Measurements from ENCODE around the gene DIP2C. TPM values are rescaled to one million over a fixed set of nuclear protein-coding genes. Genes with fewer than 3 reads are reported as not detected.
"Not testable (repeated sequence)": the region's sequence is repeated elsewhere in the genome, so short reads cannot be mapped to it uniquely, and the experiment has no call there.

The DIP2C gene
- total RNA-seq, 1 donor from 2014 or later: 0.53 TPM

DNA sequence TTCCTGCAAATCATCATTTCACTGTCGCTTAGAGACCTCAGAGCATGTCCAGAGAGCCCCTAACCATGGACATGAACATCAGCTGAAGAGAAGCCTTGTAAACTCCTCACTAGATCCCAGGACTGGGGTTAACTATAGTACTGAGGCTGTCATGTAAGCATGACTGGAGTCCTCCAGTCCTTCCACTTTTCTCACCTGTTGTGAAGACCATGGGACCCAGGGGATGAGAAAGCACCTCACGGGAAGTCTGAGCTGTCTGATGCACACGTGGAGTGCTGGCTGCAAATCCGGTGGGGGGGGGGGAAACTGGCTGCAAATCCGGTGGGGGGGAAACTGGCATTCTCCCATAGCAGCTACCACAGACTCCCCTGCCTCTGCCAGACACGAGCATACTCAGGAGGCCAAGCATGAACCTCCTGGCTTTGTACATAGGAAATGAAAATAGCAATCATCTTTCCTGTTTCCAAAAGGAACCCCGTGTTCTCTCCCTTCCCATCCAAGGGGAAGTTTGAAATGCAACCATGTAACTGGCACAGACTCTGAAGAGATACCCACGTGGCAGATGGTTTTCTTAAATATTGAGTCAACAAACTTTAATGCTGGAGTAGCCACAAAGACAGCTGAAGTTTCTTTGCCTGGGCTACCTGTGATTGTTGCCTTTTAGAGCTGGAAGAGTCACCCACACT, 292.8 kb downstream of the DIP2C start:
- TF ChIP-seq, protein P1, sequence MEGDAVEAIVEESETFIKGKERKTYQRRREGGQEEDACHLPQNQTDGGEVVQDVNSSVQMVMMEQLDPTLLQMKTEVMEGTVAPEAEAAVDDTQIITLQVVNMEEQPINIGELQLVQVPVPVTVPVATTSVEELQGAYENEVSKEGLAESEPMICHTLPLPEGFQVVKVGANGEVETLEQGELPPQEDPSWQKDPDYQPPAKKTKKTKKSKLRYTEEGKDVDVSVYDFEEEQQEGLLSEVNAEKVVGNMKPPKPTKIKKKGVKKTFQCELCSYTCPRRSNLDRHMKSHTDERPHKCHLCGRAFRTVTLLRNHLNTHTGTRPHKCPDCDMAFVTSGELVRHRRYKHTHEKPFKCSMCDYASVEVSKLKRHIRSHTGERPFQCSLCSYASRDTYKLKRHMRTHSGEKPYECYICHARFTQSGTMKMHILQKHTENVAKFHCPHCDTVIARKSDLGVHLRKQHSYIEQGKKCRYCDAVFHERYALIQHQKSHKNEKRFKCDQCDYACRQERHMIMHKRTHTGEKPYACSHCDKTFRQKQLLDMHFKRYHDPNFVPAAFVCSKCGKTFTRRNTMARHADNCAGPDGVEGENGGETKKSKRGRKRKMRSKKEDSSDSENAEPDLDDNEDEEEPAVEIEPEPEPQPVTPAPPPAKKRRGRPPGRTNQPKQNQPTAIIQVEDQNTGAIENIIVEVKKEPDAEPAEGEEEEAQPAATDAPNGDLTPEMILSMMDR (IDR thresholded peaks at IDR 0.05; ENCODE audit: insufficient read depth, low read length, severe bottlenecking): no peak
- DNase-seq (ENCODE audit: low read depth): no peak
- no peak overlapping the region for H3K4me3 ChIP-seq (ENCODE audit: low read depth, low read length)
- no peak for FAIRE-seq
- no peaks in the 10 kb centered on the region for H3K36me3 ChIP-seq (ENCODE audit: control insufficient read depth, insufficient read depth, low read length)
- H3K27me3 ChIP-seq (ENCODE audit: control insufficient read depth, insufficient read depth, low read length): no peaks in the 10 kb centered on the region

DNA sequence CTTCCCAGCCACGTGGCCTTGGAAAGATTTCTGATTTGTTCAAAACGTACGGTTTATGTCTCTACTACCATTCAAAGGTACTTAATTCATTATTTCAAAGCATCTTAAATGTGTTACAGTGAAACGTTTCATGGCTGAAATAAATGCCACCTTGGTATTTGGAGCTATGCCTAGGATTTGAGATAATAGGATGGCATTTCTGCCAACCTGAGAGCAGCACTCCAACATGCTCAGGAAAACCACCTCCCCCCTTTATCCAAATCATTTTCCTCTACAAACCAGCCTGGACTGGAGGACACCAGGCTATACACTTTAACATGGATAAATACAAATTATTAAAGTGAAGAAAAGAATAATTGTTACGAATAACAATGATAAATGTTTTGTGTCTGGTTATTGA, 293.4 kb downstream of the DIP2C start:
- TF ChIP-seq, protein P1 (IDR thresholded peaks at IDR 0.05; ENCODE audit: insufficient read depth, low read length, severe bottlenecking): no peak
- no peak for DNase-seq (ENCODE audit: low read depth)
- FAIRE-seq: no peak
- H3K27me3 ChIP-seq (ENCODE audit: control insufficient read depth, insufficient read depth, low read length): no peaks in the 10 kb centered on the region
- H3K36me3 ChIP-seq (ENCODE audit: control insufficient read depth, insufficient read depth, low read length): no peaks in the 10 kb centered on the region
- H3K4me3 ChIP-seq (ENCODE audit: low read depth, low read length): no peak overlapping the region

DNA sequence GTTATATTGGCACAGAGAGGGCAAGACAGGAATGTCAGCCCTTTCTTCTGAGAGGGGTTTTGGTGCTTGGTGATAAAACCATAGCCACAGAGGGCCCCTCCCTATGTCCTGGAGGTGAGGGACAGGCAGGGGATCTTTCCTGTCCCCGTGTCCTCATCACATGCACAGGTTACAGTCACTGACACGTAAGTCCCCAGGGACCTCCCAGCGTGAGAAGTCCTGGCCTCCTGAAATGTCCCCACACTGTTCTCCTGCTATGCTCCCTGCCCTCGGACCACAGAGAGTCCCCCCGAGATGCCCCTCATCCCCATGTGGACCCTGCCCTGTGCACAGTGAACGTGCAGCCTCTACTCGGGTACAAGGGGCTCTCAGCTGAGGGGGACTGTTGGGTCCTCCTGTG, 293.8 kb downstream of the DIP2C start:
- H3K4me3 ChIP-seq (ENCODE audit: low read depth, low read length): no peak overlapping the region
- no peaks in the 10 kb centered on the region for H3K36me3 ChIP-seq (ENCODE audit: control insufficient read depth, insufficient read depth, low read length)
- DNase-seq (ENCODE audit: low read depth) (no peak), FAIRE-seq (no peak)
- no peaks in the 10 kb centered on the region for H3K27me3 ChIP-seq (ENCODE audit: control insufficient read depth, insufficient read depth, low read length)
- TF ChIP-seq, protein P1 (IDR thresholded peaks at IDR 0.05; ENCODE audit: insufficient read depth, low read length, severe bottlenecking): no peak

DNA sequence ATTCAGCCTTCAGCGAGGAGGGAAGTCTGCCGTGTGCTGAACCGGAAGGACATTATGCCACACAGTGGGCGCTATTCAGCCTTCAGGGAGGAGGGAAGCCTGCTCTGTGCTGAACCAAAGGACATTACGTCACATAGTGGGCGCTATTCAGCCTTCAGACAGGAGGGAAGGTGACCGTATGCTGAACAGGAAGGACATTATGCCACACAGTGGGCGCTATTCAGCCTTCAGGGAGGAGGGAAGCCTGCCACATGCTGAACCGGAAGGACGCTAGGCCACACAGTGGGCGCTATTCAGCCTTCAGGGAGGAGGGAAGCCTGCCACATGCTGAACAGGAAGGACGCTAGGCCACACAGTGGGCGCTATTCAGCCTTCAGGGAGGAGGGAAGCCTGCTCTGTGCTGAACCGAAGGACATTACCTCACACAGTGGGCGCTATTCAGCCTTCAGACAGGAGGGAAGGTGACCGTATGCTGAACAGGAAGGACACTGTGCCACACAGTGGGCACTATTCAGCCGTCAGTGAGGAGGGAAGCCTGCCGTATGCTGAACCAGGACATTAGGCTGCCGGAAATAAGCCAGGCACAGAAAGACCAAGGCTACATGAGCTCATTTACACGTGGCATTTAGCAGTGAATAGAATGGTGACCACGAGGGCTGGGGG, 294.9 kb downstream of the DIP2C start:
- H3K27me3 ChIP-seq (ENCODE audit: control insufficient read depth, insufficient read depth, low read length); DNase-seq (ENCODE audit: low read depth); FAIRE-seq; H3K36me3 ChIP-seq (ENCODE audit: control insufficient read depth, insufficient read depth, low read length); H3K4me3 ChIP-seq (ENCODE audit: low read depth, low read length): not testable (repeated sequence)

DNA sequence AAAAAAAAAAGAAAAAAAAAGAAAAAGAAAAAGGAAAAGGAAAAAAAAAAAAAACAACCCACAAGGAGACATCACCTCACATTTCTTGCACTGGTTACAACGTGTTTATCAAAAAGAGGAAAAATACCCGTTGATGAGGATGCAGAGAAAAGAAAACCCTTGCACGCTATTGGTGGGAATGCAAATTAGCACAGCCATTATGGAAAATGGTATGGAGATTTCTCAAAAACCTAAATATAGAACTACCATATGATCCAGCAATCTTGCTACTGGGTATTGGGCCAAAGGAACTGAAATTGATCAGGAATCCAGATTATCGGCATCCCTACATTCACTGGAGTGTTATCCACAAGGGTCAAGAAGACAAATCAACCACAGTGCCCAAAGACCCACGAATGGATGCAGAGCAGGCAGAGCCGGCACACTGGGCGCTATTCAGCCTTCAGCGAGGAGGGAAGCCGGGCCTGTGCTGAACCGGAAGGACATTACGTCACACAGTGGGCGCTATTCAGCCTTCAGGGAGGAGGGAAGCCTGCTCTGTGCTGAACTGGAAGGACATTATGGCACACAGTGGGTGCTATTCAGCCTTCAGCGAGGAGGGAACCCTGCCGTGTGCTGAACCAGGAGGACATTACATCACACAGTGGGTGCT, 295.6 kb downstream of the DIP2C start:
- no peaks in the 10 kb centered on the region for H3K27me3 ChIP-seq (ENCODE audit: control insufficient read depth, insufficient read depth, low read length)
- FAIRE-seq: no peak
- no peak for DNase-seq (ENCODE audit: low read depth)
- H3K4me3 ChIP-seq (ENCODE audit: low read depth, low read length): no peak overlapping the region
- H3K36me3 ChIP-seq (ENCODE audit: control insufficient read depth, insufficient read depth, low read length): no peaks in the 10 kb centered on the region
- TF ChIP-seq, protein P1 (IDR thresholded peaks at IDR 0.05; ENCODE audit: insufficient read depth, low read length, severe bottlenecking): no peak

DNA sequence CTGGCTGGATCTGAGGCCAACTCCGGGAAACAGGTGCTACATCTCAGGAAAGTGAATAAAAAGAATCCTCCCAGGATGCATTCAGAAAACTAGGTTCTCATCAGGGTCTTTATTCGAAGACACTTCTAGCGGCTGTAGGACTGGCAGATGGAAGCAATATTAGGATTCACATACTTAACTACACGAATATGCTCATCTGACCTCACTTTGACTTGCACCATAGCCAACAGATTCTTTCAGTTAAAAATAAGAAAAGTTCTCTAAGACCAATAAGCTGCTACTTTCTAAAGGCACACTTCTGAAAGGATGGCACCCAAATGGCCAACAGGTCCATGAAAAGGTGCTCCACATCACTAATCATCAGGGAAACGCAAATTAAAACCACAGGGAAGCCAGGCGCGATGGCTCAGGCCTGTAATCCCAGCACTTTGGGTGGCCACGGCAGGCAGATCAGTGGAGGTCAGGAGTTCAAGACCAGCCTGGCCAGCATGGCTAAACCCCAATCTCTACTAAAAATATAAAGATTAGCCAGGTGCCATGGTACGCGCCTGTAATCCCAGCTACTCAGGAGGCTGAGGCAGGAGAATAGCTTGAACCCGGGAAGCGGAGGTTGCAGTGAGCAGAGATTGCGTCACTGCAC, 296.2 kb downstream of the DIP2C start:
- FAIRE-seq (no peak), DNase-seq (ENCODE audit: low read depth) (no peak)
- no peak overlapping the region for H3K4me3 ChIP-seq (ENCODE audit: low read depth, low read length)
- no peaks in the 10 kb centered on the region for H3K36me3 ChIP-seq (ENCODE audit: control insufficient read depth, insufficient read depth, low read length)
- TF ChIP-seq, protein P1 (IDR thresholded peaks at IDR 0.05; ENCODE audit: insufficient read depth, low read length, severe bottlenecking): no peak
- no peaks in the 10 kb centered on the region for H3K27me3 ChIP-seq (ENCODE audit: control insufficient read depth, insufficient read depth, low read length)

All from bronchial epithelial cell (primary cell).